ENCODE measurements around the gene ISLR2. TPM values are rescaled to one million over a fixed set of nuclear protein-coding genes. Genes with fewer than 3 reads are reported as not detected.

Gene ISLR2
- total RNA-seq, 5 donors from 2014 or later (not counting 1 experiment from before 2014, with no cell fraction given): 0.06 TPM; not detected in 4

- Histone ChIP-seq H3K4me1 (ENCODE audit: control insufficient read depth in 1 of 2, extremely low read depth in 1 of 2, insufficient read depth in 2 of 2, low read length in 2 of 2) (no peaks in the 10 kb centered on the region), H3K27ac (ENCODE audit: low read length) (no peak overlapping the region), H3K9me3 (no peaks in the 10 kb centered on the region), H3K27me3 (replicated peaks in 1 of 2; ENCODE audit: control insufficient read depth in 2 of 2, extremely low read depth in 1 of 2, insufficient read depth in 2 of 2, low read length in 1 of 2) (peaks cover 0 to 19% of the 10 kb centered on the region in 2 experiments), H3K36me3 (ENCODE audit: control insufficient read depth in 2 of 2, extremely low read depth in 1 of 2, insufficient read depth in 1 of 2, low read length in 1 of 2) (no peaks in the 10 kb centered on the region), H3K4me3 (ENCODE audit: control insufficient read depth in 1 of 2, extremely low read depth in 1 of 2, low read length in 1 of 2) (no peak overlapping the region)
- ATAC-seq (replicated peaks in 1 of 4): no peak
- no peaks in the 10 kb centered on the region for H3K4me1 Mint-ChIP-seq
- no peak for DNase-seq
- no peak overlapping the region for H3K27ac Mint-ChIP-seq
- H3K4me3 Mint-ChIP-seq: no peak overlapping the region
- H3K36me3 Mint-ChIP-seq: no peaks in the 10 kb centered on the region
- peaks cover 27 to 51% of the 10 kb centered on the region in 2 donors for H3K27me3 Mint-ChIP-seq
- no CpG with 5 or more reads among the region's 2 CpGs for WGBS (ENCODE audit: insufficient coverage)
- ChIA-PET POLR2A (interaction anchor here in 1 of 2 donors (0.7 kb wide), 1 partner anchor 24 kb away, joined by 3 read pairs; no protein-coding TSS in a partner anchor), CTCF (no interaction called here)
- peaks cover 0 to 8% (median 4%) of the 10 kb centered on the region in 3 donors for H3K9me3 Mint-ChIP-seq
Observed at GRCh38 chr15:74147051-74147450, 16.7 kb downstream of the ISLR2 start.

GRCh38 chr15:74155766-74156417 is 25.5 kb downstream of the ISLR2 start:
- Histone ChIP-seq H3K27me3 (replicated peaks in 1 of 2; ENCODE audit: control insufficient read depth in 2 of 2, extremely low read depth in 1 of 2, insufficient read depth in 2 of 2, low read length in 1 of 2) (peaks cover 0 to 22% of the 10 kb centered on the region in 2 experiments), H3K4me3 (ENCODE audit: control insufficient read depth in 1 of 2, extremely low read depth in 1 of 2, low read length in 1 of 2) (no peak overlapping the region), H3K4me1 (ENCODE audit: control insufficient read depth in 1 of 2, extremely low read depth in 1 of 2, insufficient read depth in 2 of 2, low read length in 2 of 2) (peaks cover 0 to 4% of the 10 kb centered on the region in 2 experiments), H3K36me3 (ENCODE audit: control insufficient read depth in 2 of 2, extremely low read depth in 1 of 2, insufficient read depth in 1 of 2, low read length in 1 of 2) (no peaks in the 10 kb centered on the region), H3K9me3 (no peaks in the 10 kb centered on the region), H3K27ac (ENCODE audit: low read length) (no peak overlapping the region)
- no peak for DNase-seq
- Mint-ChIP-seq H3K9me3 (no peaks in the 10 kb centered on the region), H3K27ac (no peak overlapping the region), H3K27me3 (peaks cover 23 to 35% of the 10 kb centered on the region in 2 donors), H3K4me1 (peaks cover 0 to 5% (median 4%) of the 10 kb centered on the region in 3 donors), H3K4me3 (no peak overlapping the region), H3K36me3 (no peaks in the 10 kb centered on the region)
- CTCF ChIA-PET: no interaction called here
- ATAC-seq (replicated peaks in 1 of 4): no peak
- POLR2A ChIA-PET: no interaction called here
- WGBS (ENCODE audit: insufficient coverage): 100% methylated on average over 3 of the region's 14 CpGs

GRCh38 chr15:74156678-74157411 is 26.5 kb downstream of the ISLR2 start:
- H3K9me3 Mint-ChIP-seq: no peaks in the 10 kb centered on the region
- Histone ChIP-seq H3K9me3 (no peaks in the 10 kb centered on the region), H3K4me1 (ENCODE audit: control insufficient read depth in 1 of 2, extremely low read depth in 1 of 2, insufficient read depth in 2 of 2, low read length in 2 of 2) (peaks cover 0 to 4% of the 10 kb centered on the region in 2 experiments), H3K27ac (ENCODE audit: low read length) (no peak overlapping the region), H3K4me3 (ENCODE audit: control insufficient read depth in 1 of 2, extremely low read depth in 1 of 2, low read length in 1 of 2) (no peak overlapping the region), H3K27me3 (replicated peaks in 1 of 2; ENCODE audit: control insufficient read depth in 2 of 2, extremely low read depth in 1 of 2, insufficient read depth in 2 of 2, low read length in 1 of 2) (peaks cover 0 to 19% of the 10 kb centered on the region in 2 experiments), H3K36me3 (ENCODE audit: control insufficient read depth in 2 of 2, extremely low read depth in 1 of 2, insufficient read depth in 1 of 2, low read length in 1 of 2) (no peaks in the 10 kb centered on the region)
- peaks cover 0 to 5% (median 4%) of the 10 kb centered on the region in 3 donors for H3K4me1 Mint-ChIP-seq
- H3K4me3 Mint-ChIP-seq: no peak overlapping the region
- CTCF ChIA-PET: interaction anchor here in 1 of 2 donors (0.6 kb wide), 1 partner anchor 155 kb away, joined by 3 read pairs; no protein-coding TSS in a partner anchor
- 25% methylated on average over 7 of the region's 7 CpGs for WGBS (ENCODE audit: insufficient coverage)
- peak in 2 of 4 experiments; percentile 48 to 72 for ATAC-seq (replicated peaks in 1 of 4)
- POLR2A ChIA-PET: no interaction called here
- DNase-seq: no peak
- peaks cover 23 to 29% of the 10 kb centered on the region in 2 donors for H3K27me3 Mint-ChIP-seq
- no peaks in the 10 kb centered on the region for H3K36me3 Mint-ChIP-seq
- H3K27ac Mint-ChIP-seq: no peak overlapping the region

- ChIA-PET CTCF (no interaction called here), POLR2A (no interaction called here)
- Histone ChIP-seq H3K9me3 (no peaks in the 10 kb centered on the region), H3K27me3 (replicated peaks in 1 of 2; ENCODE audit: control insufficient read depth in 2 of 2, extremely low read depth in 1 of 2, insufficient read depth in 2 of 2, low read length in 1 of 2) (peaks cover 0 to 26% of the 10 kb centered on the region in 2 experiments), H3K4me1 (ENCODE audit: control insufficient read depth in 1 of 2, extremely low read depth in 1 of 2, insufficient read depth in 2 of 2, low read length in 2 of 2) (peaks cover 0 to 4% of the 10 kb centered on the region in 2 experiments), H3K4me3 (ENCODE audit: control insufficient read depth in 1 of 2, extremely low read depth in 1 of 2, low read length in 1 of 2) (no peak overlapping the region), H3K36me3 (ENCODE audit: control insufficient read depth in 2 of 2, extremely low read depth in 1 of 2, insufficient read depth in 1 of 2, low read length in 1 of 2) (no peaks in the 10 kb centered on the region), H3K27ac (ENCODE audit: low read length) (no peak overlapping the region)
- Mint-ChIP-seq H3K36me3 (no peaks in the 10 kb centered on the region), H3K27ac (no peak overlapping the region), H3K27me3 (peaks cover 30 to 32% of the 10 kb centered on the region in 2 donors), H3K9me3 (no peaks in the 10 kb centered on the region), H3K4me3 (no peak overlapping the region), H3K4me1 (peaks cover 0 to 5% (median 4%) of the 10 kb centered on the region in 3 donors)
- no peak for ATAC-seq (replicated peaks in 1 of 4)
- WGBS (ENCODE audit: insufficient coverage): 100% methylated on average over 1 of the region's 9 CpGs
- DNase-seq: no peak
Observed at GRCh38 chr15:74157868-74158827, 27.8 kb downstream of the ISLR2 start.

GRCh38 chr15:74158855-74159650 is 28.7 kb downstream of the ISLR2 start:
- H3K9me3 Mint-ChIP-seq: no peaks in the 10 kb centered on the region
- no peak overlapping the region for H3K4me3 ChIP-seq (ENCODE audit: control insufficient read depth in 1 of 2, extremely low read depth in 1 of 2, low read length in 1 of 2)
- no peaks in the 10 kb centered on the region for H3K36me3 ChIP-seq (ENCODE audit: control insufficient read depth in 2 of 2, extremely low read depth in 1 of 2, insufficient read depth in 1 of 2, low read length in 1 of 2)
- peaks cover 29 to 34% of the 10 kb centered on the region in 2 donors for H3K27me3 Mint-ChIP-seq
- CTCF ChIA-PET: no interaction called here
- WGBS (ENCODE audit: insufficient coverage): no CpG with 5 or more reads among the region's 5 CpGs
- no peak overlapping the region for H3K27ac Mint-ChIP-seq
- no peak overlapping the region for H3K27ac ChIP-seq (ENCODE audit: low read length)
- peaks cover 0 to 4% of the 10 kb centered on the region in 2 experiments for H3K4me1 ChIP-seq (ENCODE audit: control insufficient read depth in 1 of 2, extremely low read depth in 1 of 2, insufficient read depth in 2 of 2, low read length in 2 of 2)
- no peak for ATAC-seq (replicated peaks in 1 of 4)
- peaks cover 0 to 24% of the 10 kb centered on the region in 2 experiments for H3K27me3 ChIP-seq (replicated peaks in 1 of 2; ENCODE audit: control insufficient read depth in 2 of 2, extremely low read depth in 1 of 2, insufficient read depth in 2 of 2, low read length in 1 of 2)
- H3K9me3 ChIP-seq: no peaks in the 10 kb centered on the region
- DNase-seq: no peak
- H3K4me1 Mint-ChIP-seq: peaks cover 0 to 5% (median 4%) of the 10 kb centered on the region in 3 donors
- H3K36me3 Mint-ChIP-seq: no peaks in the 10 kb centered on the region
- H3K4me3 Mint-ChIP-seq: no peak overlapping the region
- POLR2A ChIA-PET: no interaction called here

Measured in T-cell (primary cell).